Stimulated activated CD8-positive, alpha-beta memory T cell treated with anti-CD3 and anti-CD28 coated beads, Interleukin-7, amount 100 ng/mL, for 4 hours (primary cell): Measurements from ENCODE around the gene C2orf72.
"Not testable (repeated sequence)": the region's sequence is repeated elsewhere in the genome, so short reads cannot be mapped to it uniquely, and the experiment has no call there.

Experiments used
- DNase-seq, 2 donors: peaks; one replicate each; pipeline ENCODE4 v3.0.0-alpha.2; 2020; ENCODE audit warnings: low read depth in 2 of 2

C2orf72 gene

DNA sequence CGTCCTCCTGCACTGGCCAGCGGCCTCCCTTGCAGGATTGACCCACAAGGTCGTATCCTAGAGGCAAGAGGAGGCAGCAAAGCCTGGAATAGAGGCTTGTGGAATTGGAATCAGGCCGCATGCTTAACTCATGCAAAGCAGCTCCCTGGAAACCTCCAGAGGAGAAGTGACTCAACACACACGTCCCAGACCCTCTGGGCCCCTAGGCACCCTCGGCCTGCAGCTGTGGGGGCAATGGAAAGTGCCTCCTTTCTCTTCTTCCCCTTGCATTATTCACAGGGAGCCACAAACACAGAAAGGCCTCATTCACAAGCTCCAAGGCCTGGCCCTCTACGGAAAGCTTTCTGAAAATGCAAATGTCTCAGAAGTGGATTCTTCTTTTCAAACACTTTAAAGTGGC lies 21.8 kb upstream of the C2orf72 start:
- DNase-seq: no peak

DNA sequence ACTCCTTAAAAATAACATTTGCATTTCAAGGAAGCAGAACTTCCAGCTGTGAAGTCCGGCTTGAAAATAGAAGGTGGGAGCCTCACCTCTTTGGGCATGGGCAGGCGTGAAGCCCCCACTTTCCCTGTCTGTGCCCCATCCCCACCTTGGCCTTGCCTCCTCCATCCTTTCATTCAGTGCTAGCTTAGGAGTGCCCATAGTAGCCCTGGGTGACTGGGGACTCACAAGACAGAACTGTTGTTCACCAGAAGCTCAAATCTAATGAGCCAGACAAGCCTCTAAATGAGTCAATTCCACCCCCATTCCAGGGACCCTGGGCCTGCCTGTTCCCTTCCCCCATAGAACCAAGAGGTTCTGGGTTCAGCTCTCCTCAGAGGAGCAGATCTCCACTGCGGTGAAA lies 21.4 kb upstream of the C2orf72 start:
- no peak for DNase-seq

DNA sequence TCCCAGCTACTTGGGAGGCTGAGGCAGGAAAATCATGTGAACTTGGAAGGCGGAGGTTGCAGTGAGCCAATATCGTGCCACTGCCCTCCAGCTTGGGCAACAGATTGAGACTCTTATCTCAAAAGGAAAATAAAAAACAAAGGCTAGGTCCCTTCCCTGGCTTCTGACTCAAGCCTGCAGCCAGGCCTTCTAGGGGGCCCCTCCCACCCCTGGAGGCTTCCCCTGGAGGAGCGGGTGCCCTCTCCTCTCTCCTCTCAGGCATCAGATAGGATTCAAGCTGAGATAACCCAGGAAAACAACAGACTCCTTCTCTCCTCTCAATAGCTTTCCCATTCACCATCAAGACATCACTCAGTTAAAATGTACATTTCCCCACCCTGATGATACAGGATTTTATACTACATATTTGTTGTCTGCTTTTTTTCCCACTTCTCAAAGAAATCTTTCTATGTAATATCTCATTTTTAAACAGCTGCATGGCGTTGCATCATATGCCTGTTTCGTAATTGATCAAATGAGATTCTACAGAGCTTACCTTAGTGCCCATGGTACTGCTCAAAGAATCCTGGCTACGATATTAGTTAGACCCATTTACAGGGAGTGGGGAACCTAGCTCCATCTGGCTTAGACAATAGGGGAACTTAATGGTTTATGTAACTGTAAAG lies 20.6 kb upstream of the C2orf72 start:
- no peak for DNase-seq

DNA sequence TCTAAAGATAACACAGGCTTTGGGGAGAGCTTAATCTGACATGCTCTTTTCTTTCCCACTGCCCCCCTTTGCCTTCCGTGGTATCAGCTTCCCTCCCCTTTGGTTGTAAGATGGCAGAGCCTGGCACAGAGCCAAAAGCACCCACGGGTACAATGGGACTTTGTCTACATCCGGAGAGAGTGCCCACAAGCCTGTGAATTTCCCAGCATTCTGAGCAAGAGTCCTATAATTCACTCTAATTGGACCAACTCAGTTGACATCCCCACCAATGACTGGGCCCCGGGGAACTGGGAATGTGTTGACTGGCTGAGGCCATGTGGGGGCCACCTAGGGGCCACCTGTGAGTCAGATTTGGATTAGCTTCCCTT lies 20.1 kb upstream of the C2orf72 start:
- no peak for DNase-seq

DNA sequence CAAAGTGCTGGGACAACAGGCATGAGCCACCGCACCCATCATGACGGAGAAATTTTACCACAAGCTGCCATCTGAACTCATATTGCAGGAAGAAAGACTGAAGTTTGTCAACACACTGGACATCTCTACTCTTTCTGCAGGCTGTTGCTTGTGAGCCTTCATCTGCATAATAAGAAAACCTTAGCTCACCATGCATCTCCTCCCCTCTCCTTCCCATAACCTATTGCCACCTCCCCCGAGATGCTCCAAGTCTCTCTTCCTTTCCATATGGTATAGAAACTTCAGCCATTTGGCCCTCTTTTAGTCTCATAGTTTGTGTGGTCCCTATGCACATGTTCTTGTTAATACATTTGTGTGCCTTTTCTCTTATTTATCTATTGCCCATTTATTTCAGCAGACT lies 19.1 kb upstream of the C2orf72 start:
- DNase-seq: no peak

DNA sequence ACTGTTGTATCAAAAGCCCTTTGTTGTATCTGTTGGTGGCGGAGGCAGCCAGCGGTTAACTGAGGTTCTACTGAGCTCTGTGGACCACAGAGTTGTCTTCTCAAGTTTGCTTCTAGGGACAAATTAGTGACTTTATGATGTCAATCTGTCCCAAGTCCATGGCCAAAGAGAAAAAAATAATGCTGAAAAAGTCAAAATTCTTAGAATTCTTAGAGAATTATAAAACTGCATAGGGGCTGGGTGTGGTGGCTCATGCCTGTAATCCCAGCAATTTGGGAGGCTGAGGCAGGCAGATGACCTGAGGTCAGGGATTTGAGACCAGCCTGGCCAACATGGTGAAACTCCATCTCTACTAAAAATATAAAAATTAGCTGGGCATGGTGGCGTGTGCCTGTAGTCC lies 12.3 kb upstream of the C2orf72 start:
- not testable (repeated sequence) for DNase-seq

DNA sequence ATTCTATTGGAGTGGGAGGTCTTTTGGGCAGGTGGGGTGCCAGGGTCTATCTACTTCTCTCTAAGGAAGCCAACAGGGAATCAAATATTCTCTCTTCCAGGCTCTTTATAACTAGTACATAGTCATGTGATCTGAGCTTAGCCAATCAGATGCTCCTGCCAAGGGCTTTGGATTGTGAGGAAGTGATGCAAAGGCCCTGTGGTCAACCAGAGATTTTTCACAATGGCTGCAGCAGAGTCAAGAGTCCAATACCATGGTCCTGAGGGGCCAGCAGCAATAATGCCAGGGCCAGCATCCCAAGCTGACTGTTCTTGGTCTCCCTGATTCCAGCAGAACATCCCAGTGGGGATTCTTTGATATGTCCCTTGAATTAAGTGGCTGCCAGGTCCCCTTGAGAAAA lies 8.4 kb upstream of the C2orf72 start:
- DNase-seq: no peak

DNA sequence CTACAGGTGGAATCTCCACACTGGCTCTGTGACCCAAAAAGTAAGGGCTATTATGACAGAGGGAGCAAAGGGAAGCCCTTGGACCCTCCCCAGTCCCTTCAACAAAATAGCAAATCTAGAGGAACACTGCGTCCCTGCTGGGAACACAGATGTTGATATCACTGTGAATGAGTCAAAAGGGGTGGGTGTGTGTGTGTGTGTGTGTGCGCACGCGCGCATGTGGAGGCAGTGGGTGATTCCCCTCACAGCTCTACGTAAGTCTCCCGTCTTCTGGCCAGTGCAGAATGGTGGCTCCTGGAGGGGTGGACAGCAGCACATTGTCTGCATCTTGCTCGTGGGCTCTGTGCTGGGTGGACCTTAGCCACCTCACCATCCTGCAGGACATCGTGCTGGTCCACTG lies 7.8 kb upstream of the C2orf72 start:
- DNase-seq: no peak

DNA sequence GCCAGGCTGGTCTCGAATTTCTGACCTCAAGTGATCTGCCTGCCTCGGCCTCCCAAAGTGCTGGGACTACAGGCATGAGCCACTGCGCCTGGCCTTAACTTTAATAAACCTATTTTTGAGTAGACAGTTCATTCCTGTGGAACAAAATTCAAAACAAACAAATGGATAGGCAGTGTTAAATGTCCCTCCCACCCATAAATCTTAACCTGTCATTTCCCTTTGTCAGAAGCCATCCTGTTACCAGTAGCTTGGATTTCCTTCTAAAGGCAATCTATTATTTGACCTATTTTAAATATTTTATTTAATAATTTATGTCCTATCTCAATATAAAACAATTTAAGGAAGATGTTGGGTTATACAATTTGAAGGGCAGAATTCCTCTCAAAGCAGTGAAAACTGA lies 6.6 kb upstream of the C2orf72 start:
- DNase-seq: no peak

DNA sequence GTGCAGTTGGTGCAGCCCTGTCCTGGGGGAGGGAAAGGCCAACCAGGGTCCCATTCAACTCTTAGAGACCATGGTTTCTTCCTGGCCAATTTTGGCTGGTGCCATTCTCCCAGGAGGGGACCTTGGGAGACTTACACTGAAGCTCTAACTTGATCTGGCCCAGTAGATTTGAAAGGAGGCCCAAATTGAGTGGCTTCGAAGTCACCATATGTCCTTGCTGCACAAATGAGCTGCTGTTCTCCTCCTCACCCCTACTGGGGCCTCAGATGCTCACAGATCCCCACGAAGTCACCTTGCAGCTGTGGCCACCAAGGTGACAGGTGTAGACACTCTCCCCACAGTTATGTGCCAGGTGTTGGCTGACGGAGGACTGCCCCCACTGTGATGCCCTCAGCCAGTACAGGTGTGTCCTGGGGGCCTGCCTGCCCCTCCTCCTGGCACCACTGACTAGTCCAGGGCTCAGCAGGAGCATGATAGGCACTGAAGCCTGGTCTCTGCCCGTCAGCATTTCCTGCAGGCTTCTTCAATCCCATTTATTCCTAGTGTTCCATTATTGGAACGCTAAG lies 4.7 kb upstream of the C2orf72 start:
- no peak for DNase-seq

DNA sequence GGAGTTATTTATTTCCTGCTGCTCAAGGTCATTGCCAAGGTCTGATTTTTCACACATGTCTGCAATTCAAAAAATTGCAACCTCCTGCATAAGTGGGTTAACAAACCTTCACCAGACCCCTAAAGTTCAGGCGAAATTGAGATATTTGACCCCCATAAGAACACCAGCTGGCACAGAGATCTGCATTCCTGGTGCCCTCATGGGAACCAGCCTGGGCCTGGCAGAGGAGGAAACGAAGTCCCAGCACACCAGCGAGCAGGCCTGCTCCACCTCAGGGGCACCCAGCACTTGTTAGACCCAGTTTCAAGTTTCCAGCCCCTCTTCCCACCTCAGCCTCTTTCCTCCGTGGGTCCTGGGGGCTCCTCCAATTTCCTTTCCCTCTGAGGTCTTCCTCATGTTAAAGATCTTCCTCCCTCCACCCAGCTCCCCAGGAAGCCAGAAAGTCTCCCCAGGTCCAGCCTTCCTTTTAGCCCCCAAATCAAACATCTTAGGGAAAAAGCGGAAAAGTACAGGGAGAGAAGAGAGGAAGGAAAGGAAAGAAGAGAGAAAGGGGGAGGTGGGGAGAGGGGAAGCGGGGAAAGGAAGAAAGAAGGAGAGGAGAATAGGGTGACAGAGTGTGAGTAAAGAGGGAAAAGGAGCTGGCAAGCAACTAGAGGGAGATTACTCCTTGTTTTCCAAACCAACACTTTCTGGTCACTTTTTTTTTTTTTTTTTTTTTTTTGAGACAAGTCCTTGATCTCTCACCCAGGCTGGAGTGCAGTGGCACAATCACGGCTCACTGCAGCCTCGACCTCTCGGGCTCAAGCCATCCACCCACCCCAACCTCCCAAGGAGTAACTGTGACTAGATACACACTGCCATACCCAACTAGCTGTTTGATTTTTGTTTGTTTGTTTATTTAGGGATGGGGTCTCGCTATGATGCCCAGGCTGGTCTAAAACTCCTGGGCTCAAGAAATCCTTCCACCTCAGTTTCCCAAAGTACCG lies 3.9 kb upstream of the C2orf72 start:
- no peak for DNase-seq

DNA sequence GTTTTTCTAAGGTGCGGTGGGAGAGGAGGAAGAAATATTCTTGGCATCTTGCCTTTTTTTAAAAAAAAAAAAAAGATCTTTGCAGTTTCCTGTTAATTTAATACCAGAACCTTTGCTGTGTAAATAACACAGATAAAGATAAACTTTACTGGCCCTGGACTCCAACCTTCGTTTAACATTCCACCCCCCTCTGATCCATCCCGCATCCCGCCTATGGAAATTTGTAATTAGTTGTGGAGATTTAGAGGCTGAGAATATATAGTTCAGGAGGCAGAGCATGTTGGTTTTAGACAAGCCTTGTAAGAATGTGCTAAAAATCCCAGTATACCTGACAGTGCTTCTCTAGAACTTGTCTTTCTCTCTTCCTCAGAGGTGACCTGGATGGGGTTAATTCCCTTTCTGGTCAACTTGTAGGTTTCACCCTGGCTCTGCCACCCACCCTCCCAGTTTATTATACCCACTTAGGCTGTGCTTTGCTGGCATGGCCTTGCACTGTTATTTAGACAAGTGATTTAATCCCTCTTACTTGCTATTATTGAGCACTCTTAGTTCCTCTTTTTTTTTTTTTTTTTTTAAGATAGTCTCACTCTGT lies 2.9 kb upstream of the C2orf72 start:
- DNase-seq: no peak

DNA sequence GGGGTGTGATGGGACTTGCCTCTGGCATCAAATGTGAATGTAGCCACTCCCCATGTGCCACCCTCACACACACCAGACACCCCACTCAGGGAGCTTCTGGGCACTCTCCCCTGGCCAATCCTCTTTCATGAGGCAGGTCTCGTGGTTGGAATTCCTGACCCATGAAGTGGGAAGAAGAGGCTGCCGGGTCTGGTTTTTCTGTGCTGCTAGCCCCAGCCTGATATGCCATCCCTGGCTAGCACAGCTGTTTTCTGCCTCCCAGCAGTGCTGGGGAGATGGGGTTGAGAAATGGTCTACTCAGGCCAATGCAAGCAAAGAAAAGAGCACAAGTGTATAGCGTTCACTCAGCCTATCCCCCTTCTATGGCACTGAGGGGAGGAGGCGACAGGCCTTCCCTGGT lies 1.2 kb upstream of the C2orf72 start:
- no peak for DNase-seq

DNA sequence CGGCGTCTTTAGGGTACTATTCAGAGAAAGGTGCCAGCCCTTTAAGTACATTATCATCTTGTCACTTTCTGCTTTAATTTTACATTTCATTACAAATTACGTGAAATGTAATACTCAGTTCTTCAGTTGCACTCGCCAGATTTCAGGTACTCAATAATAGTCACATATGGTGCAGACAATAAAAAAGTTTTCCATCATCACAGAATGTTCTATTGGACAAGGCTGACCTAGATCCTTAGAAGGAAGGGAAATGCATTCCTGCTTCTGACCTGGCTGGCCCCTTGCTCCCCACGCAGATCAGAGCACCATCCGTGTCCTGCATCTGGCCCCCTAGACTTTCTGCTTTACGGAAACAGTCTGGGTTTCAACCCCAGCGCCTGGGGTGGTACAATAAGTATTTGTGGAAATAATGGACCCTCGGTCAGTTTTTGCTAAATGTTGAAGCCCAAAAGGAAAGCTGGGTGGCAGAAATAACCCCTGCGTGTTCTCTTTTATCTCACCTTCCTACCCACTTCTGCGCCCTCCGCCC lies 681 bp upstream of the C2orf72 start:
- no peak for DNase-seq

DNA sequence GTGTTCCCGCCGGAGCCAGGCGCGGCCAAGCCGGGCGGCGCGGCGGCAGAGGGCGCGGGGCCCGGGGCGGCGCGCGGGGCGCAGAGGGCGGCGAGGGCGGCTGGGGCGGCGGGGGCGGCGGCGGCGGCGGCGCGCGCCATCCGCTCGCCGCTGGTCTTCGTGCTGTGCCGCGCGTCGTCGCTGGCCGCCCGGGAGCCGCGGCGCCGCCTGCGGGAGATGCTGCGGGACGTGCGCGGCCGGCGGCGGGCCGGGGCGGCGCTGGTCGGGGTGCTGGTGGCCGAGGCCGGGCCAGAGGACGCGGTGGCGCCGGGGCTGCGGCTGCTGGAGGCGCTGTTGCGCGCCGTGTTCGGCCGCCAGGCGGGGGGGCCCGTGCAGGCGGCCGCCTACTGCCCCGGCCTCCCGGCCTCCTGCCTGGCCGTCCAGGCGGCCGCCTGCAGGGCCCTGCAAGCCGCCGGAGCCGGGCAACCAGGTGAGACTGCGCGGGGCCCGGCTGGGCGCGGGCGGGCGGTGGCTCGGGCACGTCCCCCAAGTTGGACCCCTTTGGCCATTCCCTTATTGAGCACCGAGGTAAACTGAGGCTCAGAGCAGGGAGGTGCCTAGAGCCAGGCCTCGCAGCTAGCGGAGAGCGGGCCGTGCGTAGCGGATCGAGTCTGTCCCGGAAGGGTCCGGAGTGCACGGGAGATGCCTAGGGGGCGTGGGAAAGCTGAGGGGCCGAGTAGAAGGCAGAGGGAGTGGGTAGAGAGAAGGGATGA lies 584 bp downstream of the C2orf72 start:
- DNase-seq: no peak

DNA sequence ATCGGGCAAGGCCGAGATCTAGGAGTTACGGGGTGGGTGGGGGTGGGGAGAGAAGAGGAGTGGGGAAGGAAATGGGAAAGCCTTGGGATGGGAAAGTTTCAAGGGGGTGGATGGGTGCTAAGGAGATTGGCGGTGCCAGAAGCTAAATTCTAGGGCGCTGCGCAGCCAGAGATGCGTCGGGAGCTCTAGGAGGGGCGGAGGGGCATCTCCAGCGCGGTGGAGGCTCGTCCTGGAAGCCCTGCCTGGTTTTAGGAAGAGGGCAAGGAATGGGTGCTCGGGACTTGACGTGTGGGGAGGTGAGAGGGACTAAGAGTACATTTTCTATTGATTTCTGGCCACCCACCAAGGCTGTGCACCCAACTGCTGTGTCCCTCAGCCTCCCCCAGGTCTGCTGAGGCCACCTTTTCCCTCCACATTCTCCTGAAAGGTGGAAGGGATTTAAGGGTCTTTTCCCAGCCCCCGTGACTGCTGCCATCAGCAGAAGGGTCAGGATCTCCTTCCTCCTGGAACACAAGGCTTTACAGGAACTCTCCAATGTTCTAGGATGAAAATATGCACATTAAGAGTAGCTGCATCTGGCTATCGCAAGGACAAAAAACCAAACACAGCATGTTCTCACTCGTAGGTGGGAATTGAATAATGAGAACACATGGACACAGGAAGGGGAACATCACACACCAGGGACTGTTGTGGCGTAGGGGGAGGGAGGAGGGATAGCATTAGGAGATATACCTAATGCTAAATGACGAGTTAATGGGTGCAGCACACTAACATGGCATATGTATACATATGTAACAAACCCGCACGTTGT lies 1.4 kb downstream of the C2orf72 start:
- no peak for DNase-seq

DNA sequence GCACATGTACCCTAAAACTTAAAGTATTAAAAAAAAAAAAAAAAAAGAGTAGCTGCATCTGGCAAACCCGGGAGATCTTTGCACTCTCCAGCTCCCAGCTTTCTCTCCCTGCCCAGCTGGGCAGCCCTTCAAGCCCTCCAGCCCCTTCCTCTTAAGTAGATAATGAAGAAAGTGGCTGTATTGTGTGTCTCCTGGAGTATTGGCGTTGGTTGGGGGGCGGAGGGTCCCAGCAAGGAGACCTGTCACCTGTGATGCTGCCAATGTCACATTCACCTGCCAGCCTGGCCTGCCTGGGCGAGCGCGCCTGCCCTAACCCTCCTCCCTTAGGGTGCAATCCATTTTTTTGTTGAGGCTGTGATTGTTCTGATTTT lies 2.0 kb downstream of the C2orf72 start:
- DNase-seq: no peak

DNA sequence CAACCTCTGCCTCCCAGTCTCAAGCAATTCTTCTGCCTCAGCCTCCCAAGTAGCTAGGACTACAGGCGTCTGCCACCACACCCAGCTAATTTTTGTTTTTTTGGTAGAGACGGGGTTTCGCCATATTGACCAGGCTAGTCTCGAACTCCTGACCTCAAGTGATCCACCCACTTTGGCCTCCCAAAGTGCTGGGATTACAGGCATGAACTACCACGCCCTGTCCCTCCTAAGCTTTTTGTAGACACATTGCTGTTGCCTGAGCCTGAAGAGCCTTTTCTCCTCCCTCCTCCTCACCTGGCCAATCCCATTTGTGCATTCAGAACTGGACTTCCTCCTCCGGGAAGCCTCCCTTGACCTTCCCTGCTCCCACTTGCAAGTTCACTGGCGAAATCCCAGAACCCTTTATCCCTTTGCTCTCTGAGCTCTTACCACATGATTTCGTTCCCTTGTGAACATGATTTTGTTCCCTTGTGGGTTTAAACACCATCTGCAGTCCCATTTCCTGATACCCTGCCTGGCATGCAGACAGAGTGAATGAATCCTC lies 2.6 kb downstream of the C2orf72 start:
- no peak for DNase-seq

DNA sequence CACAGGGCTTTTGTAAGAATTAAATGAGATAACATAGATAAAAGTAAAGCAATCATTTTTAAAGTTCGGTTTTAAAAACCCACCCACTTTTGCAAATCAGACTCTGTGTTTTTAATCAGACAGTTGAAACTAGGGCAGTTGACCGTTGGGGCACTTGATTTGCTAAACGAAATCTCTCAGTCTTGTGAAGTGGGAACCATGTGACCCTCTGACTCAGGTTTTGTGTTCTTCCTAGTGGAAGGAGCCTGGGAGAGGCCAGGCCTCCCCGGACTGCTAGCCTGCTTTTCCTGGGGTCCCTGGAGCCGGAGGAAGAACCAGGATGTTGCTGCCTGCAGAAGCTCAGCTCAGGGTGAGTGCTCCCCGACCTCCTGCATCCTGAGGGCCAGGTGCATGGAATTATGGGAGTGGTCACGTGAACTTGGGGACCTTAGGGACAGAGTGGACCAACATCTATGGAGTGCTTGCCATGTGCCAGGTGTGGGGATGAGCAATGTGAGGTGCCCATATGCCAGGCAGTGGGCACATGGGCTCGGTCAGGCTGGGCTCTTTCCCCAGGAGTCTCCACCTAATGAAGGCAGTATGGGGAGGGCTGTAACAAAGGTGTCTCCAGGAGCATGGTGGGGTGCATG lies 3.9 kb downstream of the C2orf72 start:
- no peak for DNase-seq

DNA sequence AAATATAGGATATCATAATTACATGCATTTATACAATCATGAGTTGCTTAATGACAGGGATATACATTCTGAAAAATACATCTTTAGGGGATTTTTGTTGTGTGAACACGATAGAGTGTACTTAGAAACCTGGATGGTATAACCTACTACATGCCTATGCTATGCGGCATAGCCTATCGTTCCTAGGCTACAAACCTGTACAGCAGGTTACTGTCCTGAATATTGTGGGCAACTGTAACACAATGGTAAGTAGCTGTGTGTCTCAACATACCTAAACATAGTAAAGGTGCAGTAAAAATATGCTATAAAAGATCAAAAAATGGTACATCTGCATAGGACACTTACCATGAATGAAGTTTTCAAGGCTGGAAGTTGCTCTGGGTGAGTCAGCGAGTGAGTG lies 6.5 kb downstream of the C2orf72 start:
- no peak for DNase-seq
